Muscle of leg (tissue), 11 donors: ENCODE data around the gene PCDHGB5. TPM values are rescaled to one million over a fixed set of nuclear protein-coding genes. Genes with fewer than 3 reads are reported as not detected.
"Not testable (repeated sequence)": the region's sequence is repeated elsewhere in the genome, so short reads cannot be mapped to it uniquely, and the experiment has no call there.

Experiments
- DNase-seq: peaks from one replicate; pipeline ENCODE4 v3.0.0; 2013
- H3K27ac ChIP-seq: one replicate; pipeline ENCODE4 v1.5.1; 2013; ENCODE audit warnings: mild to moderate bottlenecking, low read length, control low read depth
- H3K27me3 ChIP-seq: one replicate; pipeline ENCODE4 v1.6.1; 2013; ENCODE audit warnings: low read length; ENCODE audit not compliant: control insufficient read depth, insufficient read depth
- H3K36me3 ChIP-seq: one replicate; pipeline ENCODE4 v1.6.1; 2013; ENCODE audit warnings: low read length; ENCODE audit not compliant: control insufficient read depth, insufficient read depth
- H3K4me1 ChIP-seq: one replicate; pipeline ENCODE4 v1.6.1; 2013; ENCODE audit warnings: low read length; ENCODE audit not compliant: control insufficient read depth, insufficient read depth
- H3K4me3 ChIP-seq: one replicate; pipeline ENCODE4 v1.5.1; 2013; ENCODE audit warnings: low read length, control low read depth
- H3K9me3 ChIP-seq: replicated peaks from 2 replicates; pipeline ENCODE4 v1.6.1; 2013; ENCODE audit warnings: low read depth, low read length; ENCODE audit not compliant: control insufficient read depth
- WGBS: methylation state at CpG from one replicate; pipeline ENCODE4 v1.1.5; 2013; ENCODE audit warnings: missing lambda C conversion rate; ENCODE audit not compliant: insufficient coverage; 5-methylcytosine and 5-hydroxymethylcytosine counted together
- polyA plus RNA-seq, 8 donors: library from polyadenylated mRNA; unstranded; fragments of 120-200 nt; gene quantifications; one replicate each; pipeline versions ENCODE4 v1.2.1 to v1.2.3, GENCODE V29; 2013; ENCODE audit warnings: inconsistent platforms in 1 of 8, low replicate concordance in 1 of 8; ENCODE audit not compliant: insufficient read length in 8 of 8, insufficient read depth in 1 of 8
- total RNA-seq: library from RNA; stranded (reverse); fragments of 120-200 nt; gene quantifications from one replicate; pipeline ENCODE4 v1.2.4, GENCODE V29; 2013

The PCDHGB5 gene
- total and polyA plus RNA-seq, 9 donors = 3.0 to 6.3 (median 4.5) TPM

- WGBS = 12% methylated on average over 23 of the region's 31 CpGs
- peaks cover 2% of the 10 kb centered on the region for H3K4me1 ChIP-seq
- no peak within 1 kb of the TSS for H3K27ac ChIP-seq
- H3K27me3 ChIP-seq = peaks cover 21% of the 10 kb centered on the region
- peaks cover 76% of the 10 kb centered on the region for H3K9me3 ChIP-seq
- no peaks in the 10 kb centered on the region for H3K36me3 ChIP-seq
- H3K4me3 ChIP-seq = peak within 1 kb of the TSS; percentile 19
- peak; percentile 38 for DNase-seq
Measured at GRCh38 chr5:141412854-141413539, 15.2 kb downstream of the PCDHGB5 start, which contains the start of gene PCDHGA10. Gene PCDHGA10, plus strand, starts transcription at chr5:141412987. Its CDS starts 189 bp downstream, at chr5:141413176.

- peaks cover 18% of the 10 kb centered on the region for H3K27me3 ChIP-seq
- H3K4me1 ChIP-seq = peaks cover 2% of the 10 kb centered on the region
- H3K27ac ChIP-seq = no peak overlapping the region
- peak overlapping the region; percentile 19 for H3K4me3 ChIP-seq
- 13% methylated on average over 20 of the region's 25 CpGs for WGBS
- no peak for DNase-seq
- H3K36me3 ChIP-seq = no peaks in the 10 kb centered on the region
- H3K9me3 ChIP-seq = peaks cover 76% of the 10 kb centered on the region
Measured at GRCh38 chr5:141413540-141414069, 15.9 kb downstream of the PCDHGB5 start.

GRCh38 chr5:141414548-141415274, 17.0 kb downstream of the PCDHGB5 start:
- 19% methylated on average over 33 of the region's 46 CpGs for WGBS
- Histone ChIP-seq H3K27me3 (peaks cover 22% of the 10 kb centered on the region), H3K9me3 (peaks cover 76% of the 10 kb centered on the region)
- not testable (repeated sequence) for H3K4me1 ChIP-seq, H3K27ac ChIP-seq, H3K36me3 ChIP-seq, DNase-seq, H3K4me3 ChIP-seq

GRCh38 chr5:141415275-141415618, 17.5 kb downstream of the PCDHGB5 start:
- not testable (repeated sequence) for H3K4me1 ChIP-seq, H3K36me3 ChIP-seq, H3K27ac ChIP-seq, DNase-seq, H3K4me3 ChIP-seq
- H3K9me3 ChIP-seq = peaks cover 74% of the 10 kb centered on the region
- H3K27me3 ChIP-seq = peaks cover 19% of the 10 kb centered on the region
- WGBS = 23% methylated on average over 11 of the region's 24 CpGs

GRCh38 chr5:141417494-141418172, 19.9 kb downstream of the PCDHGB5 start, which contains the start of gene PCDHGB7:
Gene PCDHGB7, plus strand, starts transcription at chr5:141417677. Its CDS starts 183 bp downstream, at chr5:141417860.
- DNase-seq = peak; percentile 67
- WGBS = 7% methylated on average over 33 of the region's 47 CpGs
- peak within 1 kb of the TSS; percentile 24 for H3K27ac ChIP-seq
- not testable (repeated sequence) for H3K36me3 ChIP-seq, H3K4me1 ChIP-seq
- H3K4me3 ChIP-seq = peak within 1 kb of the TSS; percentile 35
- peaks cover 29% of the 10 kb centered on the region for H3K27me3 ChIP-seq
- peaks cover 84% of the 10 kb centered on the region for H3K9me3 ChIP-seq

- Histone ChIP-seq H3K27ac (no peak overlapping the region), H3K27me3 (peaks cover 32% of the 10 kb centered on the region), H3K36me3 (no peaks in the 10 kb centered on the region), H3K9me3 (peaks cover 81% of the 10 kb centered on the region), H3K4me1 (peaks cover 2% of the 10 kb centered on the region), H3K4me3 (no peak overlapping the region)
- no peak for DNase-seq
- WGBS = 21% methylated on average over 70 of the region's 74 CpGs
Measured at GRCh38 chr5:141419074-141419880, 21.5 kb downstream of the PCDHGB5 start.

- no peak within 1 kb of the TSS for H3K27ac ChIP-seq
- H3K36me3 ChIP-seq = no peaks in the 10 kb centered on the region
- peak within 1 kb of the TSS; percentile 16 for H3K4me3 ChIP-seq
- 7% methylated on average over 25 of the region's 42 CpGs for WGBS
- peaks cover 83% of the 10 kb centered on the region for H3K9me3 ChIP-seq
- peaks cover 28% of the 10 kb centered on the region for H3K27me3 ChIP-seq
- peak; percentile 43 for DNase-seq
- peaks cover 2% of the 10 kb centered on the region for H3K4me1 ChIP-seq
Measured at GRCh38 chr5:141420855-141421488, 23.2 kb downstream of the PCDHGB5 start, which contains the start of gene PCDHGA11. Gene PCDHGA11, plus strand, starts transcription at chr5:141421051. Its CDS starts 177 bp downstream, at chr5:141421228.

GRCh38 chr5:141421489-141421855, 23.7 kb downstream of the PCDHGB5 start:
- WGBS = 9% methylated on average over 11 of the region's 13 CpGs
- Histone ChIP-seq H3K27ac (no peak overlapping the region), H3K4me3 (peak overlapping the region; percentile 16), H3K36me3 (no peaks in the 10 kb centered on the region), H3K4me1 (peaks cover 2% of the 10 kb centered on the region), H3K9me3 (peaks cover 83% of the 10 kb centered on the region), H3K27me3 (peaks cover 31% of the 10 kb centered on the region)
- no peak for DNase-seq

GRCh38 chr5:141422742-141423291, 25.1 kb downstream of the PCDHGB5 start:
- H3K4me1 ChIP-seq = no peaks in the 10 kb centered on the region
- peaks cover 31% of the 10 kb centered on the region for H3K27me3 ChIP-seq
- DNase-seq = no peak
- no peaks in the 10 kb centered on the region for H3K36me3 ChIP-seq
- H3K27ac ChIP-seq = no peak overlapping the region
- H3K4me3 ChIP-seq = no peak overlapping the region
- H3K9me3 ChIP-seq = peaks cover 91% of the 10 kb centered on the region
- WGBS = 18% methylated on average over 42 of the region's 42 CpGs
